GM12801 (cell line): ENCODE results near the gene PRPH.

Experiments
- TF ChIP-seq, protein P1 (sequence below): IDR thresholded peaks from one replicate; pipeline ENCODE4 v1.5.1; 2011; ENCODE audit warnings: control low read depth; ENCODE audit not compliant: insufficient read length; ENCODE audit errors: extremely low read depth

Gene PRPH

DNA sequence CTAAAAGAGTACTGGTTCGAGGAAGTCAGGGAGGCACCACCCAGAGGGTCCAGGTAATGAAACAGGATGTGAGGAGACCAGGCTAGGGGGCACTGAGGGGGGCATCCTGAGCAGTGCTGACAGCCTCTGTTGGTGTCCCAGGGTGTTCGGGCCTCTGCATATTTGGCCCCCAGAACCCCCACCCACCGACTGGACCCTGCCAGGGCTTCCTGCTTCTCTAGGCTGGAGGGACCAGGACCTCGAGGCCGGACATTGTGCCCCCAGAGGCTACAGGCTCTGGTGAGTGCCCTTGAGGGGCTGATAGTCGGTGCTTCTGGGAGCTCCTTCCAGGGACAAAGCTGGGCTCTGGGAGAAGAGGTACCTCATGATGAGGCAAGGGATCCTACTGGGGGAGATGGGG, 30.7 kb downstream of the PRPH start:
- TF ChIP-seq, protein P1, sequence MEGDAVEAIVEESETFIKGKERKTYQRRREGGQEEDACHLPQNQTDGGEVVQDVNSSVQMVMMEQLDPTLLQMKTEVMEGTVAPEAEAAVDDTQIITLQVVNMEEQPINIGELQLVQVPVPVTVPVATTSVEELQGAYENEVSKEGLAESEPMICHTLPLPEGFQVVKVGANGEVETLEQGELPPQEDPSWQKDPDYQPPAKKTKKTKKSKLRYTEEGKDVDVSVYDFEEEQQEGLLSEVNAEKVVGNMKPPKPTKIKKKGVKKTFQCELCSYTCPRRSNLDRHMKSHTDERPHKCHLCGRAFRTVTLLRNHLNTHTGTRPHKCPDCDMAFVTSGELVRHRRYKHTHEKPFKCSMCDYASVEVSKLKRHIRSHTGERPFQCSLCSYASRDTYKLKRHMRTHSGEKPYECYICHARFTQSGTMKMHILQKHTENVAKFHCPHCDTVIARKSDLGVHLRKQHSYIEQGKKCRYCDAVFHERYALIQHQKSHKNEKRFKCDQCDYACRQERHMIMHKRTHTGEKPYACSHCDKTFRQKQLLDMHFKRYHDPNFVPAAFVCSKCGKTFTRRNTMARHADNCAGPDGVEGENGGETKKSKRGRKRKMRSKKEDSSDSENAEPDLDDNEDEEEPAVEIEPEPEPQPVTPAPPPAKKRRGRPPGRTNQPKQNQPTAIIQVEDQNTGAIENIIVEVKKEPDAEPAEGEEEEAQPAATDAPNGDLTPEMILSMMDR: no peak

DNA sequence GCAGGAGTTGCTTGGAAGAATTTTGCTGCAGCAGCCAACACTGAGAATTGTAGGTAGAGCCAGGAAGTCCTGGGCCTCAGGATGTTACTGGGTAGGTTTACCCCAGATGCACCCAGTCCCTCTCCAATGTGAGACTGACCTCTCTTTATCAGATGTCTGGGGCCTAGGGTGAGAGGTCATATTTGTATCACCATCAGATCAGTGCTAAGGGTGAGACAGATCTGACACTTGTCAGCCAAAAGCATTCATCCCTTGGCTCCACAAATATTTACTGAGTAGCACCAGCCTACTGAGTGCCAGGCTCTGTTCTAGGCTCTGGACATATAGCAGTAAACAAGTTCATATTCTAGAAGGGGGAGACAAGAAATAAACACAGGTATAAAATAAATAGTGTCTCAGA, 32.4 kb downstream of the PRPH start:
- TF ChIP-seq, protein P1: no peak

DNA sequence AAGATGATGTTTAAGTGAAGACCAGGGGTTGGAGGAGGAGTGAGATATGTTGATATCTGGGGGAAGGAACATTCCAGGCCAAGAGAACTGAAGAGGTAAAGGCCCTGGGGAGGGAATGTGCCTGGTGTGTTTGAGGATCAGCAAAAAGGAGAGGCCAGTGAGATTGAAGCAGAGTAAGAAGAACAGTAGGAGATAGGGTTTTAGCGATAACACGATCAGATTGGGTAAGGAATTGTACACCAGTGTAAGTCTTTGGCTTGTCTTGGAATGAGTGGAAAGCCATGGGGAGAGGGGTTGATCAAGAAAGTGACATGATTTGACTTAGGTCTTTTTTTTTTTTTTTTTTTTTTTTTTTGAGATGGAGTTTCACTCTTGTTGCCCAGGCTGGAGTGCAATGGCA, 32.9 kb downstream of the PRPH start:
- TF ChIP-seq, protein P1: no peak

DNA sequence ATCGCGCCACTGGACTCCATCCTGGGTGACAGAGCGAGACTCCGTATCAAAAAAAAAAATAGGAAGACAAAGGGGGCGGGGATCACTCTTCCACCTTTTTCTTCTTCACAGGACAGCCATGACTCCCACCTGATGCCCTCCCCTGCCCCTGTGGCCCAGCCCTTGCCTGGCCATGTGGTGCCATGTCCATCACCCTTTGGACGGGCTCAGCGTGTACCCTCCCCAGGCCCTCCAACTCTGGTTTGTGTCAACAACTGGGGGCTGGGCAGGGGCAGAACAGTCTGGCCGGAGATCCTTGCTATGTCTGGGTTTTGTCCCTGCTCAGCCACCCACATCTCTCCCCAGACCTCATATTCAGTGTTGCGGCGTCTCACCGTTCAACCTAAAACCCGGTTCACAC, 33.9 kb downstream of the PRPH start:
- TF ChIP-seq, protein P1: no peak

DNA sequence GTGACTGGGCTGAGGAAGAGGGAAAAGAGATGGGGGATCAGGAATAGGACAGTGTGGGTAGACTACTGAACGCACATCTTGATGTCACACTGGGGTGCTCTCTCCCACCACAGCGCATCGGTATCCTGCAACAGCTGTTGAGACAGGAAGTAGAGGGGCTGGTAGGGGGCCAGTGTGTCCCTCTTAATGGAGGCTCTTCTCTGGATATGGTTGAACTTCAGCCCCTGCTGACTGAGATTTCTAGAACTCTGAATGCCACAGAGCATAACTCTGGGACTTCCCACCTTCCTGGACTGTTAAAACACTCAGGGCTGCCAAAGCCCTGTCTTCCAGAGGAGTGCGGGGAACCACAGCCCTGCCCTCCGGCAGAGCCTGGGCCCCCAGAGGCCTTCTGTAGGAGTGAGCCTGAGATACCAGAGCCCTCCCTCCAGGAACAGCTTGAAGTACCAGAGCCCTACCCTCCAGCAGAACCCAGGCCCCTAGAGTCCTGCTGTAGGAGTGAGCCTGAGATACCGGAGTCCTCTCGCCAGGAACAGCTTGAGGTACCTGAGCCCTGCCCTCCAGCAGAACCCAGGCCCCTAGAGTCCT, 35.2 kb downstream of the PRPH start:
- TF ChIP-seq, protein P1: no peak

DNA sequence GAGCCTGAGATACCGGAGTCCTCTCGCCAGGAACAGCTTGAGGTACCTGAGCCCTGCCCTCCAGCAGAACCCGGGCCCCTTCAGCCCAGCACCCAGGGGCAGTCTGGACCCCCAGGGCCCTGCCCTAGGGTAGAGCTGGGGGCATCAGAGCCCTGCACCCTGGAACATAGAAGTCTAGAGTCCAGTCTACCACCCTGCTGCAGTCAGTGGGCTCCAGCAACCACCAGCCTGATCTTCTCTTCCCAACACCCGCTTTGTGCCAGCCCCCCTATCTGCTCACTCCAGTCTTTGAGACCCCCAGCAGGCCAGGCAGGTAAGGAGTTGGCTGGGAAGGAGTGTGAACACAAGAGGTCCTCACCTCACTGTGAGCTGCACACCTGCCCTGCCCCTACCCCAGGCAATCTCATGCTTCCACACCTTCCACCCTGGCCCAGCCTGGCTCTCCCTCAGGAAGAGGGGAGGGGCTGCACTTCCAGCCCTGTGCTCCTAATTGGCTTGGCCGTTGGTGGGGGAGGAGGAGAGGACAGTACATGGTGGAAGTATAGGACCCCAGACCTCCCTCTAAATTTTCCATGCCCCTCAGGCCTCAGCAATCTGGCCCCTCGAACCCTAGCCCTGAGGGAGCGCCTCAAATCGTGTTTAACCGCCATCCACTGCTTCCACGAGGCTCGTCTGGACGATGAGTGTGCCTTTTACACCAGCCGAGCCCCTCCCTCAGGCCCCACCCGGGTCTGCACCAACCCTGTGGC, 35.9 kb downstream of the PRPH start:
- TF ChIP-seq, protein P1: no peak

DNA sequence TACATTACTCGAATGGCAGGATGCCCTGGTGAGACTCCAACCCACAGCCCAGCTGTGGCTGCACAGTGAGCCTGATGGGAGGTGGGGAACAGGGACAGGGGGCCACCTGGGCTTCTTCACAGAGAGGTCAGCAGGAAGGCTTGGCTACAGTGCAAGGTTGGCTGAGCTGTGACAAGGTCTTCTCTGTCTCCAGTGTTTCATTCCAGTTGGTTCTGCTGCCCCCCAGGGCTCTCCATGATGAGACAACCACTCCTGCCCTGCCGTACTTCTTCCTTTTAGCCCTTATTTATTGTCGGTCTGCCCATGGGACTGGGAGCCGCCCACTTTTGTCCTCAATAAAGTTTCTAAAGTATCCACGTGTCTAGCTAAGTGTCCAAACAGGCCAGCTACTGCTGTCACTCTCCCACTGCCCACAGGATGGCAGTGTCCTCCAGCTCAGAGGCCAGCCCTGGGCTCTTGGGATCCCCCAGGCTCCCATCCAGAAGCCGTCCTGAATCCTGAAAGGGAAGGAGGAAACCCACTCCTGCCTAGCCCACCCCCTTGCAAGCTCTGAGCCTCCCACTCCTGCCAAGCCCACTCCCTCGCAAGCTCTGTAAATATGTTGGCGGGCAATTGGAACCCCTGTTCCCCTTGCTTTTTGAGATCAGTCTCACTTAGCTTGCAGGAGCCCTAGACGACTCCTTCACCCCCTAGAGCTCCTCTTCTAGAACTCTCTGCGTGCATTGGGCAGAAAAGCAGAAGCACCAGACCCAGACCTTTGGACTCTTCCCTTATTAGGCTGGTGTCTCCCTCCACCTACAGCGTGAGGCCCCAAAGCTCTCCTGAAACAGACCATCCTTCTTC, 36.7 kb downstream of the PRPH start:
- TF ChIP-seq, protein P1: no peak
